Spleen (tissue), 11 donors: ENCODE measurements around the gene CYP4F22. TPM values are rescaled to one million over a fixed set of nuclear protein-coding genes. Genes with fewer than 3 reads are reported as not detected.
"Not testable (repeated sequence)": the region's sequence is repeated elsewhere in the genome, so short reads cannot be mapped to it uniquely, and the experiment has no call there.

Source experiments
- DNase-seq: peaks from one replicate; pipeline ENCODE4 v3.0.0-alpha.2; 2020
- H3K27ac ChIP-seq, 8 donors: fragments of 200-600 bp; sonication (generic) in 7 of 8; 1 replicate in 4 of 8; 2 replicates in 4 of 8; pipeline versions ENCODE4 v1.5.0 to v1.8.0; 2016 to 2021; ENCODE audit warnings: inconsistent platforms in 4 of 8, mild to moderate bottlenecking in 4 of 8, moderate library complexity in 1 of 8
- H3K27me3 ChIP-seq, 7 donors: fragments of 200-600 bp; sonication (generic) in 6 of 7; replicated peaks in 1 of 7; 1 replicate in 4 of 7; 2 replicates in 3 of 7; pipeline versions ENCODE4 v1.5.0 to v1.8.0; 2016 to 2021; ENCODE audit warnings: inconsistent platforms in 3 of 7, mild to moderate bottlenecking in 1 of 7
- H3K36me3 ChIP-seq, 6 donors: fragments of 200-600 bp; sonication (generic) in 5 of 6; 1 replicate in 4 of 6; 2 replicates in 2 of 6; pipeline versions ENCODE4 v1.5.0 to v1.8.0; 2016 to 2021; ENCODE audit warnings: inconsistent platforms in 2 of 6
- H3K4me1 ChIP-seq, 6 donors: fragments of 200-600 bp; sonication (generic) in 5 of 6; 1 replicate in 3 of 6; 2 replicates in 3 of 6; pipeline versions ENCODE4 v1.5.0 to v1.8.0; 2016 to 2021; ENCODE audit warnings: inconsistent platforms in 3 of 6
- H3K4me3 ChIP-seq, 8 donors: fragments of 200-600 bp; sonication (generic) in 7 of 8; 1 replicate in 4 of 8; 2 replicates in 4 of 8; pipeline versions ENCODE4 v1.5.0 to v1.8.0; 2016 to 2021; ENCODE audit warnings: inconsistent platforms in 4 of 8, mild to moderate bottlenecking in 4 of 8, moderate library complexity in 2 of 8
- H3K9me3 ChIP-seq, 8 donors: fragments of 200-600 bp; sonication (generic) in 7 of 8; 1 replicate in 4 of 8; 2 replicates in 4 of 8; pipeline versions ENCODE4 v1.5.0 to v1.8.0; 2016 to 2021; ENCODE audit warnings: inconsistent platforms in 4 of 8
- CTCF ChIP-seq, 11 experiments: fragments of 200-600 bp in 7 of 11; fragments of 450-650 bp in 4 of 11; sonication (generic) in 4 of 11; IDR thresholded peaks in 8 of 11; conservative IDR thresholded peaks in 3 of 11; 1 replicate in 7 of 11; 2 replicates in 4 of 11; pipeline versions ENCODE4 v1.4.0 to v1.8.0; 2016 to 2021; ENCODE audit warnings: antibody characterized with exemption in 11 of 11, inconsistent platforms in 4 of 11, mild to moderate bottlenecking in 1 of 11
- POLR2A ChIP-seq, 3 donors: fragments of 450-650 bp; IDR thresholded peaks; one replicate each; pipeline ENCODE4 v1.5.1; 2017; ENCODE audit warnings: antibody characterized with exemption in 3 of 3, mild to moderate bottlenecking in 1 of 3
- POLR2AphosphoS5 ChIP-seq, 3 donors: sonication (generic); formaldehyde crosslinking; IDR thresholded peaks; one replicate each; pipeline ENCODE4 v1.5.1; 2017; ENCODE audit warnings: antibody characterized with exemption in 3 of 3
- WGBS, 5 donors: extraction: QIAGEN DNeasy Blood & Tissue Kit in 3 of 5; methylation state at CpG; one replicate each; pipeline versions ENCODE4 v1.1.5 to v1.1.7; 2013 to 2018; 5-methylcytosine and 5-hydroxymethylcytosine counted together
- intact Hi-C: fragments of 100-400 bp; cut with DNase I; formaldehyde crosslinking; loops from one replicate; pipeline ENCODE4 v1.15.0; 2023; ENCODE audit warnings: low total_unique reads
- polyA plus RNA-seq, 3 donors: library from polyadenylated mRNA; stranded (reverse); fragments of 200-250 nt; gene quantifications; one replicate each; pipeline ENCODE4 v1.2.1, GENCODE V29; 2013
- total RNA-seq, 7 donors: library from RNA; depleted of rRNA in 3 of 7; stranded (reverse); fragments of >200 nt in 3 of 7; fragmentation: NEBNext Ultra II Directional in 4 of 7; extraction: Animal tissue kit (Norgen Biotek cat#: 25700) in 4 of 7; gene quantifications; one replicate each; pipeline versions ENCODE4 v1.1.0 to v1.2.1, GENCODE V29; 2016 to 2021
- donor health status: healthy with polysubstance abuse.
- donor health status: DM: no; HTN: no; CAD: no; lungs with moderate emphysema.
- donor health status: DM: no; HTN: no; CAD: no.
- donor health status: Bipolar disorder and iron deficiency.
- donor health status: healthy.
- donor health status: DM: no; HTN: no; CAD: no.
- donor health status: DM: yes; HTN: yes; CAD: no.

Gene CYP4F22
- total and polyA plus RNA-seq, 10 donors, result 0.10 to 1.2 (median 0.29) TPM; not detected in 2

DNA sequence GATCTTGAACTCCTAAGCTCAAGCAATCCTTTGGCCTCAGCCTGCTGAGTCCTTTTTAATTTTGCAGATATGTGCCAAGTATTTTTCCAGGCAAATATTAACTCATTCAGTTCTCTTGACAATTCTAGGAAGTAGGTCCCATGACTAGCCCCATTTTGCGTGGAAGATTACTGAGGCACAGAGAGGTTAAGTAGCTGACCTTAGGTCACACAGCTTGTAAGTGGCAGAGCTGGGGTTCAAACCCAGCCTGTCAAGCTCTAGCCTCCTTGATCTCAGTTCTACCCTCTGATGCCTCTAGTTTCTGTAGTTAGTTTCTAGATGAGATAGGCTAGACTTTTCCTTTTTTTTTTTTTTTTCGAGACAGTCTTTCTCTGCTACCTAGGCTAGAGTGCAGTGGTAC, 18.1 kb downstream of the CYP4F22 start:
- Histone ChIP-seq H3K4me3 (no peak overlapping the region), H3K27me3 (peaks cover 0 to 17% (median 0%) of the 10 kb centered on the region in 7 donors), H3K9me3 (peaks cover 0 to 15% (median 11%) of the 10 kb centered on the region in 8 donors), H3K27ac (no peak overlapping the region), H3K36me3 (no peaks in the 10 kb centered on the region), H3K4me1 (no peaks in the 10 kb centered on the region)
- TF ChIP-seq POLR2AphosphoS5 (IDR thresholded peaks at IDR 0.05), result no peak
- no peak for TF ChIP-seq CTCF (IDR thresholded peaks at IDR 0.05 in 8 of 11, conservative IDR thresholded peaks at IDR 0.05 in 3 of 11)
- no peak for TF ChIP-seq POLR2A (IDR thresholded peaks at IDR 0.05)
- intact Hi-C loops, result no loop called here
- DNase-seq, result no peak
- 69 to 87% (median 80%) methylated on average over 2 of the region's 2 CpGs for WGBS, 5 donors

- Histone ChIP-seq H3K27me3 (peaks cover 0 to 16% (median 0%) of the 10 kb centered on the region in 7 donors), H3K36me3 (no peaks in the 10 kb centered on the region), H3K9me3 (peaks cover 0 to 15% (median 11%) of the 10 kb centered on the region in 8 donors), H3K4me1 (peaks cover 0 to 8% (median under 1%) of the 10 kb centered on the region in 6 donors), H3K27ac (no peak overlapping the region), H3K4me3 (no peak overlapping the region)
- no peak for TF ChIP-seq CTCF (IDR thresholded peaks at IDR 0.05 in 8 of 11, conservative IDR thresholded peaks at IDR 0.05 in 3 of 11)
- no peak for TF ChIP-seq POLR2A (IDR thresholded peaks at IDR 0.05)
- TF ChIP-seq POLR2AphosphoS5 (IDR thresholded peaks at IDR 0.05), result no peak
- intact Hi-C loops, result no loop called here
- no peak for DNase-seq
- 51 to 86% (median 71%) methylated on average over 3 of the region's 3 CpGs for WGBS, 5 donors
Observed at GRCh38 chr19:15527705-15528104, 19.4 kb downstream of the CYP4F22 start.

DNA sequence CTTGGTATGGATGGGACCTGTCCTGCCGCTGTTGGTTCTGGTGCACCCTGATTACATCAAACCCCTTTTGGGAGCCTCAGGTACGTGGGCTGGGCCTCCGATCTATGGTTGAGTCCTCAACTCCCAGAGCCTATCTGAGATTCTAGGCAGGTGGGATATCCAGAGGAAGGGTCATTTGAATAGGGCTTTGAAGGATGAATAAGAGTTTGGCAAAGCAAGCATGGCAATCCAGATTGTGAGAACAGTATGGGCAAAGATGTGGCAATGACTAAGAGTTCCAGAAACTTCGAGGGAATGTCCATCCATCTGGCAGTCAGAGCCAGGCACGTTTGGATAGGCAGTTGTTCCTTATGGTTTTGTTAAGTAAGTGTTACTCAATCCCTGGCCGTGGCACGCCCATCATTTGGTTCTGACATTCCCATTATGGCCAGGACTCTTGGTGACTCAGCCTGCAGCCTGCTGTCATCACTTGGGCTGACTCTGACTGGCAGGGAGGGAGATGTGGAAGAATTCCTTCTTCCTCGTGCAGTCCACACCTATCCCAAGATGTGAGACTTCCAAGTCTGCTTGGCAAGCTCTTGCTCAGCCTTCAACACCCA, 21.5 kb downstream of the CYP4F22 start:
- DNase-seq, result no peak
- peaks cover 0 to 21% (median 0%) of the 10 kb centered on the region in 7 donors for H3K27me3 ChIP-seq
- H3K9me3 ChIP-seq, result peaks cover 0 to 15% (median 11%) of the 10 kb centered on the region in 8 donors
- H3K27ac ChIP-seq, result no peak overlapping the region
- peaks cover 0 to 18% (median 5%) of the 10 kb centered on the region in 6 donors for H3K4me1 ChIP-seq
- H3K4me3 ChIP-seq, result no peak overlapping the region
- TF ChIP-seq CTCF (IDR thresholded peaks at IDR 0.05 in 8 of 11, conservative IDR thresholded peaks at IDR 0.05 in 3 of 11) (no peak), POLR2A (IDR thresholded peaks at IDR 0.05) (no peak), POLR2AphosphoS5 (IDR thresholded peaks at IDR 0.05) (no peak)
- no peaks in the 10 kb centered on the region for H3K36me3 ChIP-seq
- 61 to 75% (median 68%) methylated on average over 8 of the region's 8 CpGs for WGBS, 5 donors
- intact Hi-C loops, result no loop called here

DNA sequence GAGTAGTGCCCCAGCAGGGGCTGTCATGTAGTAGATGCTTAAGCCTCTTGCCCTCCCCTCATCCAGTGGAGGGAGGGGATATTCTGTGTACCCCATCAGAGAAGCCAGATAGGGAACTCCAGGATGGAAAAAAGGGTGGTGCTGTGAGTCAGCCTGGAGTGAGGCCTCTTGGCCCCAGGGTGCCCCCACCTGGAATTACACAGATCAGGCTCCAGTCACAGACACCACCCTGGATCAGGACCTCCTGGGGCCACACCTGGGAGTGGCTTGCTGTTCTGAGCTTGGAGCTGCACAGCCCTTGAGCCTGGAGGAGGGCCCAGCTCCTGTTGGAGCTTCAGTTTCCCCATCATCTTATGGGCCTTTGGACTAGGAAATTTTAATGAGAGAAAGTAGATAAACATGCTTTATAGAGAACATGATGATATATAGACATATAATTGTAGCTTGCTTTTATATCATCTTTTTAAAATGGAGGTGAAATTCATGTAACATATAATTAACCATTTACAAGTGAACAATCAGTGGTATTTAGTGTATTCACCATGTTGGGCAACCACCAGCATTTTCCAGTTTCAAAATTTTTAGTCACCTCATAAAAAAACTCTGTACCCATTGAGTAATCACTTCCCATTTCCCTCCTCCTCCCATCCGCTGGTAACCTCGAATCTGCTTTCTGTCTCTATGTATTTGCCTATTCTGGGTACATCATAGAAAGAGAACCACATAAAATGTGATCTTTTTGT, 24.6 kb downstream of the CYP4F22 start:
- TF ChIP-seq POLR2A (IDR thresholded peaks at IDR 0.05) (no peak), POLR2AphosphoS5 (IDR thresholded peaks at IDR 0.05) (no peak), CTCF (IDR thresholded peaks at IDR 0.05 in 8 of 11, conservative IDR thresholded peaks at IDR 0.05 in 3 of 11) (no peak)
- Histone ChIP-seq H3K4me3 (no peak overlapping the region), H3K4me1 (peaks cover 0 to 18% (median 5%) of the 10 kb centered on the region in 6 donors), H3K36me3 (no peaks in the 10 kb centered on the region), H3K27me3 (peaks cover 0 to 46% (median 0%) of the 10 kb centered on the region in 7 donors), H3K9me3 (peaks cover 0 to 15% (median 11%) of the 10 kb centered on the region in 8 donors), H3K27ac (peak overlapping the region in 4 of 8 donors; percentile 2 to 62 (median 52))
- DNase-seq, result no peak
- WGBS, 5 donors, result 8 to 30% (median 22%) methylated on average over 2 of the region's 2 CpGs
- intact Hi-C loops, result no loop called here

DNA sequence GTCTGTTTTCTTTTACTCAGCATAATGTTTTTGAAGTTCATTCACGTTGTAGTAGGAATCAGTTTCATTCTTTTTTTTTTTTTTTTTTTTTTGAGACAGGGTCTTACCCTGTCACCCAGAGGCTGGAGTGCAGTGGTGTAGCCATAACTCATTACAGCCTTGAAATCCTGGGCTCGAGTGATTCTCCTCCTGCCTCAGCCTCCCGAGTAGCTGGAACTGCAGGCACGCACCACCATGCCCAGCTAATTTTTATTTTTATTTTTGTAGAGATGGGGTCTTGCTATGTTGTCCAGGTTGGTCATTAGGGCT, 25.2 kb downstream of the CYP4F22 start:
- H3K4me3 ChIP-seq, H3K36me3 ChIP-seq, DNase-seq, intact Hi-C loops: not testable (repeated sequence)
- H3K9me3 ChIP-seq, result peaks cover 0 to 17% (median 11%) of the 10 kb centered on the region in 8 donors
- H3K4me1 ChIP-seq, result peaks cover 0 to 18% (median 5%) of the 10 kb centered on the region in 6 donors
- WGBS, 5 donors, result 60 to 70% (median 63%) methylated on average over 4 of the region's 4 CpGs
- peaks cover 0 to 46% (median 0%) of the 10 kb centered on the region in 7 donors for H3K27me3 ChIP-seq
- H3K27ac ChIP-seq, result peak overlapping the region in 1 of 8 donors; percentile 34
